ENCODE results near the gene GSG1.

Gene GSG1

GRCh38 chr12:13103391-13104033, at the start of gene GSG1:
Gene GSG1 (minus strand): TSS chr12:13103667. CDS start chr12:13103512, 155 bp downstream.
- in situ Hi-C loops (cut with HindIII; ENCODE audit: low sequenced_read_pairs), result no loop called here

DNA sequence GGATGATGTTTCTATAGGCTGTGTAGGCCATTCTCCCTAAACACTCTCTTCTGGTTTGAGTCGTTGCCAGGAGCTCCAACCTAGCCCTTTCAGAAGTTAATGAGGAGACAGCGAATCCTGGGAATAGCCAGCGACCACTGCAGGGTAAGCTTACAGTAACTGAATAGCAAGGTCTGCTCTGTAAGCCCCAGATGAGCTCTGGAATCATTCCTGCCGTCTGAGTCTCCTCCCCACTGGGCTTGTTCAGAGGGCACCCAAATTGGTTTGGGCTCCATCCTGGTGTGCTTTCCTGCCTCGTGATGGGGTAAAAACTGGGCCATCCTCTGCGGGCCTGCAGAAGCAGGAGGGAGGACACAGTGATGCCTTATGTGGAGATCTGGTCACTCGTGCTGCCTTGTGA, 49.7 kb upstream of the GSG1 start:
- in situ Hi-C loops (cut with HindIII; ENCODE audit: low sequenced_read_pairs), result no loop called here

- in situ Hi-C loops (cut with HindIII; ENCODE audit: low sequenced_read_pairs), result no loop called here
Measured at GRCh38 chr12:13152756-13153155, 49.3 kb upstream of the GSG1 start.

GRCh38 chr12:13152281-13152680, 48.8 kb upstream of the GSG1 start:
- in situ Hi-C loops (cut with HindIII; ENCODE audit: low sequenced_read_pairs), result no loop called here

DNA sequence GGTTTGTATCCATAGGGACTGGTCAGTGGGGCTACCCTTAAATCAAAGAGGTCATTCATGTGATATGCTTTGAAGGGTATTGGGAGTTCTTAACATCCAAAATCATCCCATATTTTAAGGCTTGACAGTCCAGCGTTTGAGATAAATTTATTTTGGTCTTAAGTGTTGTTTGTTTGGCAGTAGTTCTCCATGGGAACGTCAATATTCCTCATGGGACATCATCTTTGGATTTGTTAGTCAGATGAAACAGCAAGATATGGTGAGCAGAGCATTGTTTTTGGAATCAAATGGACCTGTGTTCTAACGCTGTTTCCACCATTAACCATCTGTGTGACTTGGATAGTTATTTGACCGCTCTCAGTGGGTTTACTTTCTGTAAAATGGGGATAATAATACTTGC, 45.9 kb upstream of the GSG1 start:
- in situ Hi-C loops (cut with HindIII; ENCODE audit: low sequenced_read_pairs), result no loop called here

DNA sequence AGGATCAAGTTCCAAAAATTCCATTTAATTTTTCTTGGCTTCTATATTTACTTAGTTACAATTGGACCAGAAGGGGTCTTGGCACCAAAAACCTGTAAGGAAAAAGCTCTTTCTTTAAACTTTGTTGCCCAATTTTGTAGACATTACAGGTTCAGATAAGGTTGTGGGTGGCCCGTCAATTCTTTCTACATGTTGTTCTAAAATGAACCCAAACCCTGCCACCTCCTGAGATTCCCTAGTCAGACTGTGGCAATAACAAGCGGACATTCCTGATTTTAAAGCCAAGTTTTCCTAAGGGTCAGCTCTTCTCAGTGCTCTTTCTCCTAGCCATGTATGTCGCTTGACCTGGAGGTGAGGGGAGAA, 45.0 kb upstream of the GSG1 start:
- in situ Hi-C loops (cut with HindIII; ENCODE audit: low sequenced_read_pairs), result no loop called here

- in situ Hi-C loops (cut with HindIII; ENCODE audit: low sequenced_read_pairs), result no loop called here
Measured at GRCh38 chr12:13147688-13148484, 44.4 kb upstream of the GSG1 start.

DNA sequence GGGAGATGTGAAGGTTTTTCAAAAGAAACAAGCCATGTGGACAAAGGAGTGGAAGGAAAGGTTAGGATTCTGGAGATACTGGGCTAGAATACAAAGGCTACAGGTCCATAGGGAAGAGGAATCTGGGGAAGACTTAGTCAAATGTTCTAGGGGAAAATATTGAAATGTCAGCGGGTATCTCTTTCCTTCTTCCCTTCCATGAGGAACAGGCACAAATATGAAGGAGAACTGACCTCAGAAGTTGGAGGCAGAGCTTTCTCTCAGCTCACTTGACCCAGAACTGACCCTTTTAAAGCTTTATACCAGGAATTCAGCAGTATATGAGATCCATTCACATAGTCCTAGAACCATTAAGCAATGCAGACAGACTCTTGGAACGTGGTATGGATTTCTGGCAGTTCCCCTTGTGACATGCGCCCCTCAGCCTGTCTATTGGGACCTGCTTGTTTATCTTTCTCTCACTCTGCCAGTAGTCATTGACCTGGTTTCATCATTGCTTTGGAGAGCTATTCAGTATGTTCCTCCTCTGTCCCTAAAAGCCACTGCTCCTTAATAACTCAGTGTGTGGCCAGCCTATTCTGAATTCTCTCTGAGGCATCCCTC, 43.0 kb upstream of the GSG1 start:
- in situ Hi-C loops (cut with HindIII; ENCODE audit: low sequenced_read_pairs), result no loop called here

GRCh38 chr12:13144266-13144828, 40.9 kb upstream of the GSG1 start:
- in situ Hi-C loops (cut with HindIII; ENCODE audit: low sequenced_read_pairs), result no loop called here

DNA sequence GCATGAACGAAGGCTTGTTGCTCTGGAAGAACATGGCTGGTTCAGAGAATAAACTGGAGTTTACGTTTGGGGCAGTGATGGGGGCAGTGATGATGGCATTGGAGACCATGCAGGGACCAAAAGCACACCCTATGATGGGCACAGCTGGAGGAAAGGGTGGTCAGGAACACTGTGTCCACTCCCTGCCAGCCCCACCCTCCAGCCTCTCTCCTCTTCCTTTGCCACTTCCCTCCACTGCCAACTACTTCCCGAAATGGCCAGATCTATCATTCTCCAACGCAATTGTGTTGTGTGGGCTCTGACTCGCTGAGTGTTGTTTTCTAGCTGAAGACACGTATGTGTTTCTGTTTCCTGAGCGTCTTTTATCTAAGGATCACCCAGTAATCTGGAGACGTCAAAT, 39.3 kb upstream of the GSG1 start:
- in situ Hi-C loops (cut with HindIII; ENCODE audit: low sequenced_read_pairs), result no loop called here

- in situ Hi-C loops (cut with HindIII; ENCODE audit: low sequenced_read_pairs), result no loop called here
Measured at GRCh38 chr12:13141686-13142085, 38.2 kb upstream of the GSG1 start.

DNA sequence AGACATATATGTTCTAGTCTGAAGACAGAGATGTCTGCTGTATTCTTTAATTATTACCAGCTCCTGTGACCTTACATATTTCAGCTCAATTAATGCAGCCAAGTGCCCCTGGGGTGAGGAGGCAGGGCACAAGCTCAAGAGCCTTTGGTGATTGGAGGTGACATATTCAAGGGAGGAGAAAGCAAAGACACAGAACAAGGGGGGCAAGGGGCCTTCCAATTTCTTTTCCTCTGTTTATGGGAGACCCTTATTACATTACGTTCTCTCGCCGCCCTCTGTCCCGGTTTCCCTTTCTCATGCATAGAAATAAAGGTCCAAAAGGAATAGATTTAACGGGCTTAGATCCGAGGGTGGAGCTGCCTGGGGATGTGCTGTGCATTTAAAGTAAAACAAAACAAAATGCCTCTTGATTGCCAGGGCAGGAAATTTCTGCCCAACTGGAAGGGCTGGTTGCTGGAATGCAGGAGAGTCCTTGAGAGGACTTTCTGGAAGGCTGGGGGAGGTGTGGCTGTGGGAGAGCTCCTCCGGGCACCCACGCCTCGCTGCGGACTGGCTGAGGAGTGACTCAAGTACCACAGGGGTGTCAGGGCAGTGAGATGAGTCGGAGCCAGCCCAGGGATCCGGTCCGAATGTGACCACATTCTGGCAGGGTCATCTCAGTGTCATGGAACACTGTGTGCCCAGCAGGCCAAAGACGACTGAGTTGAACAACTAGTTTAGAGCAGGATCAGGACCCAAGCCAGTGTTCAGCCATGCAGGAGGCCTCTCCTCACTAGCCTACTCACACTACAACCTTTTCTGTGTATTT, 32.1 kb upstream of the GSG1 start:
- in situ Hi-C loops (cut with HindIII; ENCODE audit: low sequenced_read_pairs), result no loop called here

DNA sequence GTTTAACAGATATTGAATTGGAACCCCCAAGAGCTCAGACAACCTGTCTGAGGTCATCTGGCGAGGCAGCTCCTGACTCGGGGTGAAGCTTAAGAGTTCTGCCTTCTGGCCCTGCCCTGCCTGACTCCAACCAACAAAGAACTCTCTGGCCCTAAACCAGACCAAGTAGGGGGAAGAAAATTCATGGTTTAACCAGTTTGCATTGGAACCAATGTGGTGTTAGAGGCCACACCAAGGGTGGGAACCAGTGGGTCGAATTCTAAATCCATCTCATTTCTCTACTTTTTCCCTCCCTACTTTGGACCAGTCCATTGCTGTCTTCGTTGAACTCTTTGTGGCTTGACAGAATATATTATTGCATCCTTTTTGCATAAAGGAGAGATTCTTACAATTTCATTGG, 30.4 kb upstream of the GSG1 start:
- in situ Hi-C loops (cut with HindIII; ENCODE audit: low sequenced_read_pairs), result loop anchor here (5.0 kb wide), 1 partner anchor 68 kb away; no protein-coding TSS in a partner anchor

- in situ Hi-C loops (cut with HindIII; ENCODE audit: low sequenced_read_pairs), result loop anchor here (5.0 kb wide), 1 partner anchor 71 kb away; no protein-coding TSS in a partner anchor
Measured at GRCh38 chr12:13130981-13131380, 27.5 kb upstream of the GSG1 start.

GRCh38 chr12:13128291-13128965, 25.0 kb upstream of the GSG1 start:
- in situ Hi-C loops (cut with HindIII; ENCODE audit: low sequenced_read_pairs), result no loop called here

GRCh38 chr12:13127444-13127843, 24.0 kb upstream of the GSG1 start:
- in situ Hi-C loops (cut with HindIII; ENCODE audit: low sequenced_read_pairs), result no loop called here

GRCh38 chr12:13126494-13126893, 23.0 kb upstream of the GSG1 start:
- in situ Hi-C loops (cut with HindIII; ENCODE audit: low sequenced_read_pairs), result no loop called here

- in situ Hi-C loops (cut with HindIII; ENCODE audit: low sequenced_read_pairs), result no loop called here
Measured at GRCh38 chr12:13125996-13126395, 22.5 kb upstream of the GSG1 start.

GRCh38 chr12:13124656-13125505, 21.4 kb upstream of the GSG1 start:
- in situ Hi-C loops (cut with HindIII; ENCODE audit: low sequenced_read_pairs), result no loop called here

Data from endothelial cell of hepatic sinusoid (primary cell).